ENCODE results near the gene PCED1B.
A peak's percentile ranks its signal among the peaks of the same experiment; 100 is the strongest.

PCED1B gene

DNA sequence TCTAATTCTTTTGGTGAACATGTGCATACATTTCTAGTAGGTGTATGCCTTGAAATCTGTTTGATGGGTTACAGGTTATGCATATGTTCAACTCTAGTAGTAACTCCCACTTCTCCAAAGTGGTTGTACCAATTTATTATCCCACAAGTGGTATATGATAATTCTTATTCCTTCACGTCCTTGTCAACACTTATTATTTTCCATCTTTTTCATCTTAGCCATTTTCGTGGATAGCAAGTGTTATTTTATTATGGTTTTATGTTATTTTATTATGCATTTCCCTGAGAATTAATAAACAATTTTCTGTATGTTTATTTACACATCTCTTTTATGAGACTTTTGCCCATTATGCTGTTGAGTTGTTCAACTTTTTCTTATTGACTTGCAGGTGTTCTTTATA is 11.6 kb downstream of the PCED1B start:
- TF ChIP-seq NFIC (IDR thresholded peaks at IDR 0.05), result no peak

GRCh38 chr12:47094804-47095203 is 15.4 kb downstream of the PCED1B start:
- TF ChIP-seq YY1 (IDR thresholded peaks at IDR 0.05; ENCODE audit: low read depth) (no peak), TAF1 (IDR thresholded peaks at IDR 0.05; ENCODE audit: low read depth) (no peak), RAD21 (IDR thresholded peaks at IDR 0.05; ENCODE audit: low read depth) (0 out of 2 replicates have a peak, but pooled peaks have one; percentile 18), TCF12 (IDR thresholded peaks at IDR 0.05; ENCODE audit: low read depth) (peak; percentile 90), EP300 (IDR thresholded peaks at IDR 0.05; ENCODE audit: borderline replicate concordance) (peak; percentile 95), CREB1 (IDR thresholded peaks at IDR 0.05; ENCODE audit: low read depth) (no peak), TEAD4 (IDR thresholded peaks at IDR 0.05) (peak; percentile 93), USF1 (IDR thresholded peaks at IDR 0.05) (no peak), REST (IDR thresholded peaks at IDR 0.05; ENCODE audit: low read depth) (no peak), NFIC (IDR thresholded peaks at IDR 0.05) (0 out of 2 replicates have a peak, but pooled peaks have one; percentile 20), FOXM1 (IDR thresholded peaks at IDR 0.05; ENCODE audit: borderline replicate concordance, low read depth) (peak; percentile 87; the same call in 1 of the 2 replicates), ZBTB7A (IDR thresholded peaks at IDR 0.05; ENCODE audit: low read depth) (no peak), CEBPB (IDR thresholded peaks at IDR 0.05) (no peak), EGR1 (IDR thresholded peaks at IDR 0.05) (no peak)
- TF ChIP-seq, protein P1, sequence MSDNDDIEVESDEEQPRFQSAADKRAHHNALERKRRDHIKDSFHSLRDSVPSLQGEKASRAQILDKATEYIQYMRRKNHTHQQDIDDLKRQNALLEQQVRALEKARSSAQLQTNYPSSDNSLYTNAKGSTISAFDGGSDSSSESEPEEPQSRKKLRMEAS (IDR thresholded peaks at IDR 0.05), result no peak

- peak; percentile 35 for TF ChIP-seq TEAD4 (IDR thresholded peaks at IDR 0.05)
- peak; percentile 46; the same call in 1 of the 2 replicates for TF ChIP-seq FOXM1 (IDR thresholded peaks at IDR 0.05; ENCODE audit: borderline replicate concordance, low read depth)
- TF ChIP-seq EGR1 (IDR thresholded peaks at IDR 0.05), result no peak
Measured at GRCh38 chr12:47095446-47096236, 16.2 kb downstream of the PCED1B start.

DNA sequence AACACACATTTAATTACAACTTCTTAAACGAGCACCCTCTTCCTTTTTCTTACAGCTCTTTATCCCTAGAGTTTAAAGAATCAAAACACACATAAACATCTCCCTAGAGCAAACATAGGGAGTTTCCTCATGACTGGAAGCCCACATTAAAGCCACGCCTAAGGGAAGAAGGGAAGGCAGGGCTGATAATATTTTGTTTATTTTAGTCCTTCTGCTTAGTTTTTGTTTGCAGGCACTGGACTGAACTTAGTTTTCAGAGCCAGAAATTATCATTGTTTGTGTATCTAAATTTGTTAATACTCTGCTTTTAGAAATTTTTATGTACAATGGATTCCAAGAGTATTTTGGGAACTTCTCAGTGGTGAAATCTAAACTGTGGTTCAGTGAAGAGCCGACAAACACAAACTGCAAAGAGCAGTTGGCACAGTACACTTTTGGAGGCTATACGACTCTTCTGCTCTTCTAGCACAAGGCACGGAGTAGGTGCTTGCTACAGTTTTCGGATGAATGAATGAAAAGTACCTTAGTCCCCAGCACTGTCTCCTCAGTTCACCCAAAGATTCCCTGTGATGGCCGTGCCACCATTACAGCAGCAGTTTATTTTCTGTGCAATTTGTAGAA is 18.0 kb downstream of the PCED1B start:
- TF ChIP-seq RAD21 (IDR thresholded peaks at IDR 0.05; ENCODE audit: low read depth) (no peak), TCF12 (IDR thresholded peaks at IDR 0.05; ENCODE audit: low read depth) (no peak), TAF1 (IDR thresholded peaks at IDR 0.05; ENCODE audit: low read depth) (no peak), TEAD4 (IDR thresholded peaks at IDR 0.05) (no peak), REST (IDR thresholded peaks at IDR 0.05; ENCODE audit: low read depth) (no peak), EP300 (IDR thresholded peaks at IDR 0.05; ENCODE audit: borderline replicate concordance) (no peak), EGR1 (IDR thresholded peaks at IDR 0.05) (no peak), CREB1 (IDR thresholded peaks at IDR 0.05; ENCODE audit: low read depth) (no peak), YY1 (IDR thresholded peaks at IDR 0.05; ENCODE audit: low read depth) (no peak), FOXM1 (IDR thresholded peaks at IDR 0.05; ENCODE audit: borderline replicate concordance, low read depth) (no peak), NFIC (IDR thresholded peaks at IDR 0.05) (no peak), ZBTB7A (IDR thresholded peaks at IDR 0.05; ENCODE audit: low read depth) (no peak), USF1 (IDR thresholded peaks at IDR 0.05) (no peak), CEBPB (IDR thresholded peaks at IDR 0.05) (no peak)
- TF ChIP-seq, protein P1 (IDR thresholded peaks at IDR 0.05), result no peak

GRCh38 chr12:47098099-47098498 is 18.7 kb downstream of the PCED1B start:
- TF ChIP-seq ZBTB7A (IDR thresholded peaks at IDR 0.05; ENCODE audit: low read depth), result no peak
- no peak for TF ChIP-seq EGR1 (IDR thresholded peaks at IDR 0.05)
- no peak for TF ChIP-seq CEBPB (IDR thresholded peaks at IDR 0.05)
- TF ChIP-seq, protein P1 (IDR thresholded peaks at IDR 0.05), result no peak
- no peak for TF ChIP-seq NFIC (IDR thresholded peaks at IDR 0.05)
- TF ChIP-seq TEAD4 (IDR thresholded peaks at IDR 0.05), result no peak
- no peak for TF ChIP-seq YY1 (IDR thresholded peaks at IDR 0.05; ENCODE audit: low read depth)
- no peak for TF ChIP-seq RAD21 (IDR thresholded peaks at IDR 0.05; ENCODE audit: low read depth)
- no peak for TF ChIP-seq TCF12 (IDR thresholded peaks at IDR 0.05; ENCODE audit: low read depth)
- TF ChIP-seq EP300 (IDR thresholded peaks at IDR 0.05; ENCODE audit: borderline replicate concordance), result no peak
- TF ChIP-seq USF1 (IDR thresholded peaks at IDR 0.05), result no peak
- no peak for TF ChIP-seq REST (IDR thresholded peaks at IDR 0.05; ENCODE audit: low read depth)
